H9 (cell line): ENCODE data around the gene EHHADH. TPM values are rescaled to one million over a fixed set of nuclear protein-coding genes. Genes with fewer than 3 reads are reported as not detected.

Experiments used
- DNase-seq: peaks from one replicate; pipeline ENCODE4 v3.0.0-alpha.2; 2017
- H2AFZ ChIP-seq: one replicate; pipeline ENCODE4 v1.6.1; 2013; ENCODE audit warnings: mild to moderate bottlenecking, low read length, control low read depth, moderate library complexity
- H2AK5ac ChIP-seq: 2 replicates; pipeline ENCODE4 v1.6.1; 2013; ENCODE audit warnings: low read length, control low read depth, mixed read lengths; ENCODE audit not compliant: insufficient read length
- H2BK120ac ChIP-seq: one replicate; pipeline ENCODE4 v1.6.1; 2013; ENCODE audit warnings: low read depth, mild to moderate bottlenecking, low read length, control low read depth, inconsistent platforms; ENCODE audit not compliant: poor library complexity, severe bottlenecking
- H2BK12ac ChIP-seq: 2 replicates; pipeline ENCODE4 v1.6.1; 2013; ENCODE audit warnings: low read length, control low read depth, mixed read lengths, low read depth; ENCODE audit not compliant: insufficient read length
- H2BK15ac ChIP-seq: 2 replicates; pipeline ENCODE4 v1.6.1; 2013; ENCODE audit warnings: low read depth, low read length, control low read depth
- H2BK20ac ChIP-seq: one replicate; pipeline ENCODE4 v1.6.1; 2013; ENCODE audit warnings: low read depth, mild to moderate bottlenecking, low read length, control low read depth, inconsistent platforms; ENCODE audit not compliant: poor library complexity, severe bottlenecking
- H2BK5ac ChIP-seq: 2 replicates; pipeline ENCODE4 v1.6.1; 2013; ENCODE audit warnings: low read length, control low read depth, mixed read lengths; ENCODE audit not compliant: insufficient read length
- H3K14ac ChIP-seq: 2 replicates; pipeline ENCODE4 v1.6.1; 2013; ENCODE audit warnings: low read length, control low read depth; ENCODE audit not compliant: insufficient read depth
- H3K18ac ChIP-seq: 2 replicates; pipeline ENCODE4 v1.6.1; 2013; ENCODE audit warnings: low read depth, mild to moderate bottlenecking, mixed read lengths, low read length, control low read depth; ENCODE audit not compliant: insufficient read length
- H3K23ac ChIP-seq: 2 replicates; pipeline ENCODE4 v1.6.1; 2013; ENCODE audit warnings: low read length, control low read depth, mixed read lengths, low read depth; ENCODE audit not compliant: insufficient read length
- H3K23me2 ChIP-seq: 2 replicates; pipeline ENCODE4 v1.6.1; 2013; ENCODE audit warnings: low read depth, mild to moderate bottlenecking, mixed read lengths, low read length, control low read depth; ENCODE audit not compliant: insufficient read length, poor library complexity, severe bottlenecking
- H3K27ac ChIP-seq: 2 replicates; pipeline ENCODE4 v1.5.1; 2013; ENCODE audit warnings: low read length, control low read depth, mixed read lengths, low read depth; ENCODE audit not compliant: insufficient read length
- H3K27me3 ChIP-seq: 2 replicates; pipeline ENCODE4 v1.6.1; 2013; ENCODE audit warnings: low read length, control low read depth, inconsistent platforms; ENCODE audit not compliant: insufficient read depth
- H3K4ac ChIP-seq: 2 replicates; pipeline ENCODE4 v1.6.1; 2013; ENCODE audit warnings: low read depth, mild to moderate bottlenecking, control low read depth, inconsistent platforms, low read length, moderate library complexity
- H3K4me1 ChIP-seq: 2 replicates; pipeline ENCODE4 v1.6.1; 2013; ENCODE audit warnings: low read length, control low read depth, inconsistent platforms; ENCODE audit not compliant: insufficient read depth
- H3K4me2 ChIP-seq: 2 replicates; pipeline ENCODE4 v1.6.1; 2013; ENCODE audit warnings: low read length, control low read depth, mixed read lengths; ENCODE audit not compliant: insufficient read length, insufficient read depth
- H3K56ac ChIP-seq: 2 replicates; pipeline ENCODE4 v1.6.1; 2013; ENCODE audit warnings: low read depth, mild to moderate bottlenecking, mixed read lengths, low read length, control low read depth; ENCODE audit not compliant: insufficient read length
- H3K79me1 ChIP-seq: 2 replicates; pipeline ENCODE4 v1.6.1; 2013; ENCODE audit warnings: low read depth, mild to moderate bottlenecking, moderate library complexity, low read length, control low read depth, inconsistent platforms; ENCODE audit not compliant: insufficient read depth, poor library complexity, severe bottlenecking
- H3K79me2 ChIP-seq: 2 replicates; pipeline ENCODE4 v1.6.1; 2013; ENCODE audit warnings: low read length, control low read depth, inconsistent platforms; ENCODE audit not compliant: insufficient read depth
- H3K9ac ChIP-seq: 2 replicates; pipeline ENCODE4 v1.6.1; 2013; ENCODE audit warnings: low read length, control low read depth, mixed read lengths; ENCODE audit not compliant: insufficient read length; ENCODE audit errors: extremely low read depth
- H3K9me3 ChIP-seq: one replicate; pipeline ENCODE4 v1.6.1; 2013; ENCODE audit warnings: low read depth, low read length, inconsistent platforms; ENCODE audit not compliant: control insufficient read depth
- H3T11ph ChIP-seq: one replicate; pipeline ENCODE4 v1.6.1; 2013; ENCODE audit warnings: mild to moderate bottlenecking, low read length, control low read depth, inconsistent platforms
- H4K20me1 ChIP-seq: one replicate; pipeline ENCODE4 v1.6.1; 2013; ENCODE audit not compliant: control insufficient read depth, insufficient read length, insufficient read depth
- H4K5ac ChIP-seq: 2 replicates; pipeline ENCODE4 v1.6.1; 2013; ENCODE audit warnings: low read depth, mild to moderate bottlenecking, mixed read lengths, low read length, control low read depth; ENCODE audit not compliant: insufficient read length
- H4K8ac ChIP-seq: replicated peaks from 2 replicates; pipeline ENCODE4 v1.6.1; 2013; ENCODE audit warnings: low read length, control low read depth, mixed read lengths, low read depth; ENCODE audit not compliant: insufficient read length
- H4K91ac ChIP-seq: 2 replicates; pipeline ENCODE4 v1.6.1; 2013; ENCODE audit warnings: low read depth, mild to moderate bottlenecking, moderate library complexity, mixed read lengths, low read length, control low read depth; ENCODE audit not compliant: insufficient read length
- H3K27ac Mint-ChIP-seq, 3 experiments: 2 replicates in 2 of 3; 3 replicates in 1 of 3; pipeline ENCODE4 v1.8.0; 2020 to 2021; ENCODE audit warnings: mixed read lengths in 3 of 3, mild to moderate bottlenecking in 1 of 3, moderate library complexity in 1 of 3
- H3K27me3 Mint-ChIP-seq: 2 replicates; pipeline ENCODE4 v1.8.0; 2021; ENCODE audit warnings: low read depth, mild to moderate bottlenecking, moderate library complexity, mixed read lengths
- H3K36me3 Mint-ChIP-seq, 3 experiments: 2 replicates in 2 of 3; 3 replicates in 1 of 3; pipeline ENCODE4 v1.8.0; 2020 to 2021; ENCODE audit warnings: low read depth in 3 of 3, mixed read lengths in 3 of 3; ENCODE audit not compliant: insufficient read depth in 1 of 3
- H3K4me1 Mint-ChIP-seq, 2 experiments: 2 replicates each; pipeline ENCODE4 v1.8.0; 2020; ENCODE audit warnings: mixed read lengths in 2 of 2
- H3K4me3 Mint-ChIP-seq, 2 experiments: 2 replicates in 1 of 2; 3 replicates in 1 of 2; pipeline ENCODE4 v1.8.0; 2020 to 2021; ENCODE audit warnings: mild to moderate bottlenecking in 2 of 2, mixed read lengths in 2 of 2, moderate library complexity in 1 of 2
- H3K9me3 Mint-ChIP-seq, 2 experiments: 2 replicates in 1 of 2; 3 replicates in 1 of 2; pipeline ENCODE4 v1.8.0; 2020; ENCODE audit warnings: mild to moderate bottlenecking in 2 of 2, mixed read lengths in 2 of 2, moderate library complexity in 1 of 2
- WGBS: extraction: QIAGEN DNeasy Blood & Tissue Kit; methylation state at CpG from one replicate; pipeline ENCODE4 v1.1.7; 2013; ENCODE audit warnings: missing lambda C conversion rate, low lambda C conversion rate, mixed read lengths; ENCODE audit not compliant: insufficient read length; ENCODE audit errors: extremely low coverage; 5-methylcytosine and 5-hydroxymethylcytosine counted together
- total RNA-seq: library from RNA; stranded (reverse); gene quantifications from 2 replicates; pipeline ENCODE4 v1.2.1, GENCODE V29; 2021
- TF ChIP-seq, protein P1 (sequence below): fragments of 200-600 bp; sonication (generic); conservative IDR thresholded peaks from 3 replicates; pipeline ENCODE4 v1.8.0; 2021; ENCODE audit warnings: antibody characterized with exemption, mild to moderate bottlenecking

The EHHADH gene
- total RNA-seq, 1 experiment from 2014 or later, result 2.1 TPM

DNA sequence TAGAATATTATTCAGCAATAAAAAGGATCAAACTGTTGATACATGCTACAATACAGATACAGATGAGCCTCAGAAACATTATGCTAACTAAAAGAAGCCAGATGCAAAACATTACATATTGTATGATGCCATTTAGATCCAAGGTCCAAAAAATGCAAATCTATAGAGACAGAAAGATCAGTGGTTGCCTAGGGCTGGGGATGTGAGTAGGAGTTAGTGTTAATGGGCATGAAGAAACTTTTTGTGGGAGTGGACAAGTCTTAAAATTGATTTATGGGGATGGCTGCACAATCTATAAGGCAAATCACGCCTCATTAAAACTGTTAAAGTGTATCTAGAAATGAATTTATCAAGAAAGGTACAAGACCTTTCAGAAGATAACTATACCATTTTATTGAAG lies 45.0 kb downstream of the EHHADH start:
- no peak overlapping the region for H2BK120ac ChIP-seq
- no peak overlapping the region for H2BK12ac ChIP-seq
- H3K4me1 Mint-ChIP-seq, result peaks cover 2 to 3% of the 10 kb centered on the region in 2 experiments; a peak in 3 of 4 replicates
- no peak overlapping the region for H2BK5ac ChIP-seq
- no peaks in the 10 kb centered on the region for H3K23me2 ChIP-seq
- H3K27ac ChIP-seq, result no peak overlapping the region
- no peak overlapping the region for H3K4ac ChIP-seq
- no peak overlapping the region for H3K23ac ChIP-seq
- H3K4me2 ChIP-seq, result no peak overlapping the region
- H3K18ac ChIP-seq, result no peak overlapping the region
- H3K36me3 Mint-ChIP-seq, result no peaks in the 10 kb centered on the region
- no peak overlapping the region for H2BK15ac ChIP-seq
- no peaks in the 10 kb centered on the region for H3K79me1 ChIP-seq
- no peak overlapping the region for H2AFZ ChIP-seq
- H3K56ac ChIP-seq, result no peak overlapping the region
- no peak overlapping the region for H4K91ac ChIP-seq
- no peak overlapping the region for H3K4me3 Mint-ChIP-seq
- H4K20me1 ChIP-seq, result no peaks in the 10 kb centered on the region
- H3K14ac ChIP-seq, result no peak overlapping the region
- no peak overlapping the region for H2BK20ac ChIP-seq
- H3K4me1 ChIP-seq, result no peaks in the 10 kb centered on the region
- H3T11ph ChIP-seq, result no peak overlapping the region
- no peaks in the 10 kb centered on the region for H3K9me3 ChIP-seq
- no peaks in the 10 kb centered on the region for H3K27me3 ChIP-seq
- no peaks in the 10 kb centered on the region; the same call in 1 of the 2 replicates for H3K79me2 ChIP-seq
- no peak overlapping the region for H3K9ac ChIP-seq
- DNase-seq, result no peak
- H4K8ac ChIP-seq, result no peak overlapping the region
- no peaks in the 10 kb centered on the region for H3K9me3 Mint-ChIP-seq
- no CpG with 5 or more reads among the region's 1 CpG for WGBS
- no peak overlapping the region for H4K5ac ChIP-seq
- no peaks in the 10 kb centered on the region for H3K27me3 Mint-ChIP-seq
- no peak overlapping the region for H3K27ac Mint-ChIP-seq
- no peak overlapping the region for H2AK5ac ChIP-seq
- TF ChIP-seq, protein P1, sequence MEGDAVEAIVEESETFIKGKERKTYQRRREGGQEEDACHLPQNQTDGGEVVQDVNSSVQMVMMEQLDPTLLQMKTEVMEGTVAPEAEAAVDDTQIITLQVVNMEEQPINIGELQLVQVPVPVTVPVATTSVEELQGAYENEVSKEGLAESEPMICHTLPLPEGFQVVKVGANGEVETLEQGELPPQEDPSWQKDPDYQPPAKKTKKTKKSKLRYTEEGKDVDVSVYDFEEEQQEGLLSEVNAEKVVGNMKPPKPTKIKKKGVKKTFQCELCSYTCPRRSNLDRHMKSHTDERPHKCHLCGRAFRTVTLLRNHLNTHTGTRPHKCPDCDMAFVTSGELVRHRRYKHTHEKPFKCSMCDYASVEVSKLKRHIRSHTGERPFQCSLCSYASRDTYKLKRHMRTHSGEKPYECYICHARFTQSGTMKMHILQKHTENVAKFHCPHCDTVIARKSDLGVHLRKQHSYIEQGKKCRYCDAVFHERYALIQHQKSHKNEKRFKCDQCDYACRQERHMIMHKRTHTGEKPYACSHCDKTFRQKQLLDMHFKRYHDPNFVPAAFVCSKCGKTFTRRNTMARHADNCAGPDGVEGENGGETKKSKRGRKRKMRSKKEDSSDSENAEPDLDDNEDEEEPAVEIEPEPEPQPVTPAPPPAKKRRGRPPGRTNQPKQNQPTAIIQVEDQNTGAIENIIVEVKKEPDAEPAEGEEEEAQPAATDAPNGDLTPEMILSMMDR, result no peak
